ENCODE results near the gene IL1RAPL1. TPM values are rescaled to one million over a fixed set of nuclear protein-coding genes. Genes with fewer than 3 reads are reported as not detected.

IL1RAPL1 gene
- polyA plus RNA-seq, 1 donor from 2014 or later = not detected

GRCh38 chrX:29466456-29466855, 879.2 kb downstream of the IL1RAPL1 start:
- Histone ChIP-seq H3K9me3 (ENCODE audit: low read length) (no peaks in the 10 kb centered on the region), H3K27ac (ENCODE audit: low read length) (no peak overlapping the region), H2AFZ (ENCODE audit: low read depth, low read length) (no peak overlapping the region), H3K4me2 (ENCODE audit: low read length) (no peak overlapping the region), H3K4me3 (ENCODE audit: low read length) (no peak overlapping the region), H3F3A (ENCODE audit: insufficient read depth, low read length, poor library complexity, severe bottlenecking) (no peaks in the 10 kb centered on the region), H3K27me3 (ENCODE audit: insufficient read depth, low read depth, low read length) (no peaks in the 10 kb centered on the region), H3K9me2 (ENCODE audit: insufficient read depth, low read length) (no peaks in the 10 kb centered on the region), H3K9ac (ENCODE audit: low read length) (no peak overlapping the region), H3K79me2 (replicated peaks; ENCODE audit: insufficient read depth, low read length) (no peaks in the 10 kb centered on the region), H3K36me3 (ENCODE audit: insufficient read depth, low read length) (no peaks in the 10 kb centered on the region), H4K20me1 (ENCODE audit: insufficient read depth) (no peaks in the 10 kb centered on the region)
- TF ChIP-seq EP300 (conservative IDR thresholded peaks at IDR 0.05; ENCODE audit: poor library complexity, severe bottlenecking) = no peak
- TF ChIP-seq MXI1 (conservative IDR thresholded peaks at IDR 0.05; ENCODE audit: poor library complexity, severe bottlenecking) = no peak
- TF ChIP-seq TAF1 (IDR thresholded peaks at IDR 0.05; ENCODE audit: low read depth) = no peak
- no peak for TF ChIP-seq POLR2AphosphoS5 (IDR thresholded peaks at IDR 0.05)
- no peak for TF ChIP-seq EZH2 (IDR thresholded peaks at IDR 0.05; ENCODE audit: borderline replicate concordance, insufficient read depth, low read length, poor library complexity, severe bottlenecking)
- TF ChIP-seq CTCF (IDR thresholded peaks at IDR 0.05; ENCODE audit: poor library complexity, severe bottlenecking) = no peak
- TF ChIP-seq SMC3 (conservative IDR thresholded peaks at IDR 0.05; ENCODE audit: poor library complexity) = no peak
- no peak for TF ChIP-seq RAD21 (conservative IDR thresholded peaks at IDR 0.05)
- TF ChIP-seq REST (IDR thresholded peaks at IDR 0.05; ENCODE audit: borderline replicate concordance) = no peak

GRCh38 chrX:29468911-29469494, 881.8 kb downstream of the IL1RAPL1 start:
- Histone ChIP-seq H3K36me3 (ENCODE audit: insufficient read depth, low read length) (no peaks in the 10 kb centered on the region), H3K27me3 (ENCODE audit: insufficient read depth, low read depth, low read length) (no peaks in the 10 kb centered on the region), H3K4me3 (ENCODE audit: low read length) (no peak overlapping the region), H3K27ac (ENCODE audit: low read length) (no peak overlapping the region), H3K9ac (ENCODE audit: low read length) (no peak overlapping the region), H3F3A (ENCODE audit: insufficient read depth, low read length, poor library complexity, severe bottlenecking) (no peaks in the 10 kb centered on the region), H4K20me1 (ENCODE audit: insufficient read depth) (no peaks in the 10 kb centered on the region), H3K79me2 (replicated peaks; ENCODE audit: insufficient read depth, low read length) (no peaks in the 10 kb centered on the region), H3K4me2 (ENCODE audit: low read length) (no peak overlapping the region), H2AFZ (ENCODE audit: low read depth, low read length) (no peak overlapping the region), H3K9me2 (ENCODE audit: insufficient read depth, low read length) (no peaks in the 10 kb centered on the region), H3K9me3 (ENCODE audit: low read length) (no peaks in the 10 kb centered on the region)
- TF ChIP-seq RAD21 (conservative IDR thresholded peaks at IDR 0.05) (no peak), SMC3 (conservative IDR thresholded peaks at IDR 0.05; ENCODE audit: poor library complexity) (no peak), CTCF (IDR thresholded peaks at IDR 0.05; ENCODE audit: poor library complexity, severe bottlenecking) (no peak), MXI1 (conservative IDR thresholded peaks at IDR 0.05; ENCODE audit: poor library complexity, severe bottlenecking) (no peak), TAF1 (IDR thresholded peaks at IDR 0.05; ENCODE audit: low read depth) (no peak), EP300 (conservative IDR thresholded peaks at IDR 0.05; ENCODE audit: poor library complexity, severe bottlenecking) (no peak), EZH2 (IDR thresholded peaks at IDR 0.05; ENCODE audit: borderline replicate concordance, insufficient read depth, low read length, poor library complexity, severe bottlenecking) (no peak), REST (IDR thresholded peaks at IDR 0.05; ENCODE audit: borderline replicate concordance) (no peak), POLR2AphosphoS5 (IDR thresholded peaks at IDR 0.05) (no peak)
